ENCODE results near the gene FN3KRP.

DNA sequence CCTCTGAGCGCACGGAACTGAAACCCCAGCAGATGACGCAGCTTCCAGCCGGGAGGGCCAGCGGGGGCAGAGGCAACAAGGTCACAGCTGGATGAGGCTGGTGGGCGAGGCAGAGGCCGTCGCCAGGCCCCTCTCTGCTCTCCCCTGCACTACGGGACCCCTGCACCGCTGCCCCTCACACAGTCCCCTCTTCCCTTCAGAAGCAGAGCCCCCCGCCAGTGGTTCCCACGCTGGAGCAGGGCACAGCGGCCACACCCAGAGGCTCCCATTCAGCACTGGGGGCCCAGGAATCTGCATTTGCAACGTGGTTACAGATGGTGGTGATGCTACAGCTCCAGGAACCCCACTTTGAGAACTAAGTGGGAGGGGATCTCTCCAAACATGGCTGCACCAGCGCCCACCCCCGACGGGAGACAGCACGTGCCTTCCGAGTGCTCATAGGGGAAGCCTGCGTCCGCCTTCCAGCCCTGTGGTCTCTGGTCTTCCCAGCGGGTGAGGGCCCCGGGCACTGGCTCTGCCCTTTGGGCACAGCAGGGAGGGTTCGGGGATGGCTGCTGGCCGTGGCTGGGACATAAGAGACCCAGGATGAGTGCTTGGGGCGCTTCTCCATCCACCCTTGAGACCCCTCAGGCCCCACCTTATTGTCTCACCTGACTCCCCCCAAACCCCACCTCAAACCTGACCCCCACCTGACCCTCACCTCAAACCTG, 13.3 kb upstream of the FN3KRP start:
- TF ChIP-seq, protein P1, sequence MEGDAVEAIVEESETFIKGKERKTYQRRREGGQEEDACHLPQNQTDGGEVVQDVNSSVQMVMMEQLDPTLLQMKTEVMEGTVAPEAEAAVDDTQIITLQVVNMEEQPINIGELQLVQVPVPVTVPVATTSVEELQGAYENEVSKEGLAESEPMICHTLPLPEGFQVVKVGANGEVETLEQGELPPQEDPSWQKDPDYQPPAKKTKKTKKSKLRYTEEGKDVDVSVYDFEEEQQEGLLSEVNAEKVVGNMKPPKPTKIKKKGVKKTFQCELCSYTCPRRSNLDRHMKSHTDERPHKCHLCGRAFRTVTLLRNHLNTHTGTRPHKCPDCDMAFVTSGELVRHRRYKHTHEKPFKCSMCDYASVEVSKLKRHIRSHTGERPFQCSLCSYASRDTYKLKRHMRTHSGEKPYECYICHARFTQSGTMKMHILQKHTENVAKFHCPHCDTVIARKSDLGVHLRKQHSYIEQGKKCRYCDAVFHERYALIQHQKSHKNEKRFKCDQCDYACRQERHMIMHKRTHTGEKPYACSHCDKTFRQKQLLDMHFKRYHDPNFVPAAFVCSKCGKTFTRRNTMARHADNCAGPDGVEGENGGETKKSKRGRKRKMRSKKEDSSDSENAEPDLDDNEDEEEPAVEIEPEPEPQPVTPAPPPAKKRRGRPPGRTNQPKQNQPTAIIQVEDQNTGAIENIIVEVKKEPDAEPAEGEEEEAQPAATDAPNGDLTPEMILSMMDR (IDR thresholded peaks at IDR 0.05; ENCODE audit: low read depth, low read length, missing input control) = no peak
- TF ChIP-seq, protein P2, sequence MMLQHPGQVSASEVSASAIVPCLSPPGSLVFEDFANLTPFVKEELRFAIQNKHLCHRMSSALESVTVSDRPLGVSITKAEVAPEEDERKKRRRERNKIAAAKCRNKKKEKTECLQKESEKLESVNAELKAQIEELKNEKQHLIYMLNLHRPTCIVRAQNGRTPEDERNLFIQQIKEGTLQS (IDR thresholded peaks at IDR 0.05) = no peak
- TF ChIP-seq NR2F2 (IDR thresholded peaks at IDR 0.05) (no peak), YY1 (IDR thresholded peaks at IDR 0.05) (no peak), TAF1 (conservative IDR thresholded peaks at IDR 0.05) (no peak), JUND (IDR thresholded peaks at IDR 0.05) (no peak), SP1 (IDR thresholded peaks at IDR 0.05) (no peak), RXRA (IDR thresholded peaks at IDR 0.05) (no peak), GABPA (IDR thresholded peaks at IDR 0.05 in 1 of 2, conservative IDR thresholded peaks at IDR 0.05 in 1 of 2) (no peak), EGR1 (IDR thresholded peaks at IDR 0.05; ENCODE audit: low read depth in 2 of 2) (no peak)
- TF ChIP-seq, protein P3, sequence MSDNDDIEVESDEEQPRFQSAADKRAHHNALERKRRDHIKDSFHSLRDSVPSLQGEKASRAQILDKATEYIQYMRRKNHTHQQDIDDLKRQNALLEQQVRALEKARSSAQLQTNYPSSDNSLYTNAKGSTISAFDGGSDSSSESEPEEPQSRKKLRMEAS (IDR thresholded peaks at IDR 0.05) = no peak
- TF ChIP-seq, protein P4, sequence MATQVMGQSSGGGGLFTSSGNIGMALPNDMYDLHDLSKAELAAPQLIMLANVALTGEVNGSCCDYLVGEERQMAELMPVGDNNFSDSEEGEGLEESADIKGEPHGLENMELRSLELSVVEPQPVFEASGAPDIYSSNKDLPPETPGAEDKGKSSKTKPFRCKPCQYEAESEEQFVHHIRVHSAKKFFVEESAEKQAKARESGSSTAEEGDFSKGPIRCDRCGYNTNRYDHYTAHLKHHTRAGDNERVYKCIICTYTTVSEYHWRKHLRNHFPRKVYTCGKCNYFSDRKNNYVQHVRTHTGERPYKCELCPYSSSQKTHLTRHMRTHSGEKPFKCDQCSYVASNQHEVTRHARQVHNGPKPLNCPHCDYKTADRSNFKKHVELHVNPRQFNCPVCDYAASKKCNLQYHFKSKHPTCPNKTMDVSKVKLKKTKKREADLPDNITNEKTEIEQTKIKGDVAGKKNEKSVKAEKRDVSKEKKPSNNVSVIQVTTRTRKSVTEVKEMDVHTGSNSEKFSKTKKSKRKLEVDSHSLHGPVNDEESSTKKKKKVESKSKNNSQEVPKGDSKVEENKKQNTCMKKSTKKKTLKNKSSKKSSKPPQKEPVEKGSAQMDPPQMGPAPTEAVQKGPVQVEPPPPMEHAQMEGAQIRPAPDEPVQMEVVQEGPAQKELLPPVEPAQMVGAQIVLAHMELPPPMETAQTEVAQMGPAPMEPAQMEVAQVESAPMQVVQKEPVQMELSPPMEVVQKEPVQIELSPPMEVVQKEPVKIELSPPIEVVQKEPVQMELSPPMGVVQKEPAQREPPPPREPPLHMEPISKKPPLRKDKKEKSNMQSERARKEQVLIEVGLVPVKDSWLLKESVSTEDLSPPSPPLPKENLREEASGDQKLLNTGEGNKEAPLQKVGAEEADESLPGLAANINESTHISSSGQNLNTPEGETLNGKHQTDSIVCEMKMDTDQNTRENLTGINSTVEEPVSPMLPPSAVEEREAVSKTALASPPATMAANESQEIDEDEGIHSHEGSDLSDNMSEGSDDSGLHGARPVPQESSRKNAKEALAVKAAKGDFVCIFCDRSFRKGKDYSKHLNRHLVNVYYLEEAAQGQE (IDR thresholded peaks at IDR 0.05) = no peak
- TF ChIP-seq, protein P5, sequence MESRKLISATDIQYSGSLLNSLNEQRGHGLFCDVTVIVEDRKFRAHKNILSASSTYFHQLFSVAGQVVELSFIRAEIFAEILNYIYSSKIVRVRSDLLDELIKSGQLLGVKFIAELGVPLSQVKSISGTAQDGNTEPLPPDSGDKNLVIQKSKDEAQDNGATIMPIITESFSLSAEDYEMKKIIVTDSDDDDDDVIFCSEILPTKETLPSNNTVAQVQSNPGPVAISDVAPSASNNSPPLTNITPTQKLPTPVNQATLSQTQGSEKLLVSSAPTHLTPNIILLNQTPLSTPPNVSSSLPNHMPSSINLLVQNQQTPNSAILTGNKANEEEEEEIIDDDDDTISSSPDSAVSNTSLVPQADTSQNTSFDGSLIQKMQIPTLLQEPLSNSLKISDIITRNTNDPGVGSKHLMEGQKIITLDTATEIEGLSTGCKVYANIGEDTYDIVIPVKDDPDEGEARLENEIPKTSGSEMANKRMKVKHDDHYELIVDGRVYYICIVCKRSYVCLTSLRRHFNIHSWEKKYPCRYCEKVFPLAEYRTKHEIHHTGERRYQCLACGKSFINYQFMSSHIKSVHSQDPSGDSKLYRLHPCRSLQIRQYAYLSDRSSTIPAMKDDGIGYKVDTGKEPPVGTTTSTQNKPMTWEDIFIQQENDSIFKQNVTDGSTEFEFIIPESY (IDR thresholded peaks at IDR 0.05) = no peak

Measured in liver (tissue), 3 donors.